IMR-90 (cell line): ENCODE measurements around the gene PFKFB2. TPM values are rescaled to one million over a fixed set of nuclear protein-coding genes. Genes with fewer than 3 reads are reported as not detected.

ENCODE experiments used
- ATAC-seq: fragments of 200-7000 bp; cut with Tn5 transposase; 2 replicates; pipeline ENCODE4 v1.9.1; 2020; ENCODE audit warnings: low read depth, mild to moderate bottlenecking, moderate library complexity
- BruUV-seq: library from RNA; stranded (reverse); fragments of 400-500 nt; replicated peaks from 2 replicates; lab custom pipeline; 2021; lab: Mats Ljungman, UMichigan
- CTCF ChIA-PET: fragments of 300-600 bp; formaldehyde crosslinking; extraction: SDS; loops from one replicate; lab custom pipeline; 2021; ENCODE audit warnings: antibody characterized with exemption; lab: Yijun Ruan, JAX
- POLR2A ChIA-PET: fragments of 300-600 bp; sonication (Branson Sonifier 250); formaldehyde crosslinking; loops from one replicate; lab custom pipeline; 2022; ENCODE audit warnings: antibody characterized with exemption; ENCODE audit not compliant: unreplicated experiment; lab: Charles Lee
- DNase-seq: peaks from one replicate; pipeline ENCODE4 v3.0.0; 2013
- H2AFZ ChIP-seq: replicated peaks from 2 replicates; pipeline ENCODE3; 2013; ENCODE audit warnings: low read length, mild to moderate bottlenecking; ENCODE audit not compliant: poor library complexity
- H2AK5ac ChIP-seq: 2 replicates; pipeline ENCODE4 v1.6.1; 2013; ENCODE audit warnings: low read depth, low read length, inconsistent platforms
- H2AK9ac ChIP-seq: replicated peaks from 2 replicates; pipeline ENCODE3; 2013; ENCODE audit warnings: mild to moderate bottlenecking, low read depth, low read length, moderate library complexity; ENCODE audit not compliant: poor library complexity
- H2BK120ac ChIP-seq: 2 replicates; pipeline ENCODE4 v1.6.1; 2013; ENCODE audit warnings: low read depth, low read length, inconsistent platforms
- H2BK15ac ChIP-seq: 3 replicates; pipeline ENCODE4 v1.6.1; 2013; ENCODE audit warnings: low read depth, low read length, inconsistent platforms
- H2BK20ac ChIP-seq: 2 replicates; pipeline ENCODE4 v1.6.1; 2013; ENCODE audit warnings: low read depth, mild to moderate bottlenecking, inconsistent platforms, low read length, moderate library complexity
- H2BK5ac ChIP-seq: 2 replicates; pipeline ENCODE4 v1.6.1; 2013; ENCODE audit warnings: mild to moderate bottlenecking, low read depth, low read length, inconsistent platforms; ENCODE audit not compliant: poor library complexity, severe bottlenecking
- H3K14ac ChIP-seq: replicated peaks from 2 replicates; pipeline ENCODE4 v1.6.1; 2013; ENCODE audit warnings: low read depth, low read length, inconsistent platforms
- H3K18ac ChIP-seq: 2 replicates; pipeline ENCODE4 v1.6.1; 2013; ENCODE audit warnings: low read depth, low read length, control low read depth
- H3K23ac ChIP-seq: 2 replicates; pipeline ENCODE4 v1.6.1; 2013; ENCODE audit warnings: low read depth, low read length, inconsistent platforms
- H3K27ac ChIP-seq: 2 replicates; pipeline ENCODE4 v1.5.1; 2013; ENCODE audit warnings: mild to moderate bottlenecking, control low read depth, low read length; ENCODE audit not compliant: insufficient read depth
- H3K27me3 ChIP-seq: 2 replicates; pipeline ENCODE4 v1.6.1; 2013; ENCODE audit warnings: low read length; ENCODE audit not compliant: control insufficient read depth, insufficient read depth
- H3K36me3 ChIP-seq: 2 replicates; pipeline ENCODE4 v1.6.1; 2013; ENCODE audit warnings: low read length, mixed read lengths; ENCODE audit not compliant: control insufficient read depth, insufficient read depth
- H3K4ac ChIP-seq: 2 replicates; pipeline ENCODE4 v1.6.1; 2013; ENCODE audit warnings: low read depth, low read length, inconsistent platforms
- H3K4me1 ChIP-seq: 2 replicates; pipeline ENCODE4 v1.6.1; 2013; ENCODE audit warnings: low read length, mixed read lengths; ENCODE audit not compliant: control insufficient read depth, insufficient read depth
- H3K4me2 ChIP-seq: 2 replicates; pipeline ENCODE4 v1.6.1; 2013; ENCODE audit warnings: low read depth, mild to moderate bottlenecking, control low read depth, low read length, moderate library complexity
- H3K4me3 ChIP-seq: 2 replicates; pipeline ENCODE4 v1.5.1; 2013; ENCODE audit warnings: low read depth, mild to moderate bottlenecking, control low read depth, low read length, moderate library complexity; ENCODE audit not compliant: insufficient read depth
- H3K56ac ChIP-seq: 2 replicates; pipeline ENCODE4 v1.6.1; 2013; ENCODE audit warnings: low read length, inconsistent platforms; ENCODE audit not compliant: insufficient read depth; ENCODE audit errors: extremely low read depth
- H3K79me1 ChIP-seq, 2 experiments: 2 replicates each; pipeline ENCODE4 v1.6.1; 2013; ENCODE audit warnings: low read length in 2 of 2, inconsistent platforms in 1 of 2, low read depth in 1 of 2
- H3K9ac ChIP-seq: 2 replicates; pipeline ENCODE4 v1.6.1; 2013; ENCODE audit warnings: low read depth, low read length, control low read depth
- H3K9me1 ChIP-seq: 2 replicates; pipeline ENCODE4 v1.6.1; 2013; ENCODE audit warnings: low read length, inconsistent platforms; ENCODE audit not compliant: insufficient read depth
- H3K9me3 ChIP-seq: 2 replicates; pipeline ENCODE4 v1.6.1; 2013; ENCODE audit warnings: low read length; ENCODE audit not compliant: control insufficient read depth, insufficient read depth
- H4K20me1 ChIP-seq: 2 replicates; pipeline ENCODE4 v1.6.1; 2013; ENCODE audit warnings: low read length, inconsistent platforms; ENCODE audit not compliant: insufficient read depth
- H4K5ac ChIP-seq: 2 replicates; pipeline ENCODE4 v1.6.1; 2013; ENCODE audit warnings: mild to moderate bottlenecking, low read depth, low read length, control low read depth
- H4K8ac ChIP-seq, 2 experiments: 2 replicates each; pipeline ENCODE4 v1.6.1; 2013; ENCODE audit warnings: low read depth in 2 of 2, low read length in 2 of 2, control low read depth in 1 of 2, inconsistent platforms in 1 of 2
- H4K91ac ChIP-seq: 2 replicates; pipeline ENCODE4 v1.6.1; 2013; ENCODE audit warnings: low read depth, low read length, inconsistent platforms; ENCODE audit not compliant: insufficient read depth
- BHLHE40 ChIP-seq: fragments of 150-350 bp; IDR thresholded peaks from 2 replicates; pipeline ENCODE4 v1.6.1; 2016; ENCODE audit warnings: mild to moderate bottlenecking, low read depth, low read length
- CEBPB ChIP-seq: IDR thresholded peaks from 2 replicates; pipeline ENCODE4 v1.6.1; 2012; ENCODE audit warnings: low read depth, low read length, improper control_type of control experiment
- CHD1 ChIP-seq: IDR thresholded peaks from 2 replicates; pipeline ENCODE4 v1.6.1; 2012; ENCODE audit warnings: low read depth, low read length, improper control_type of control experiment
- CTCF ChIP-seq: conservative IDR thresholded peaks from 2 replicates; pipeline ENCODE4 v1.5.1; 2012; ENCODE audit warnings: mild to moderate bottlenecking, low read depth, low read length, improper control_type of control experiment
- ELK1 ChIP-seq: fragments of 150-350 bp; IDR thresholded peaks from 2 replicates; pipeline ENCODE4 v1.6.1; 2016; ENCODE audit warnings: low read depth, mild to moderate bottlenecking, low read length, moderate library complexity, borderline replicate concordance
- FOS ChIP-seq: fragments of 150-350 bp; IDR thresholded peaks from 2 replicates; pipeline ENCODE4 v1.6.1; 2016; ENCODE audit warnings: low read depth, low read length
- MAFK ChIP-seq: IDR thresholded peaks from 2 replicates; pipeline ENCODE4 v1.6.1; 2012; ENCODE audit warnings: low read depth, low read length, improper control_type of control experiment
- MAZ ChIP-seq: IDR thresholded peaks from 2 replicates; pipeline ENCODE4 v1.6.1; 2012; ENCODE audit warnings: low read depth, mild to moderate bottlenecking, low read length, improper control_type of control experiment, moderate library complexity, borderline replicate concordance
- MXI1 ChIP-seq: IDR thresholded peaks from 2 replicates; pipeline ENCODE4 v1.6.1; 2012; ENCODE audit warnings: low read depth, mild to moderate bottlenecking, low read length, moderate library complexity, borderline replicate concordance
- NFE2L2 ChIP-seq: fragments of 150-350 bp; IDR thresholded peaks from 2 replicates; pipeline ENCODE4 v1.6.1; 2016; ENCODE audit warnings: low read depth, mild to moderate bottlenecking, low read length
- POLR2A ChIP-seq: IDR thresholded peaks from 2 replicates; pipeline ENCODE4 v1.6.1; 2012; ENCODE audit warnings: mild to moderate bottlenecking, low read depth, low read length
- RAD21 ChIP-seq: IDR thresholded peaks from 2 replicates; pipeline ENCODE4 v1.6.1; 2012; ENCODE audit warnings: low read length, improper control_type of control experiment
- RCOR1 ChIP-seq: IDR thresholded peaks from 2 replicates; pipeline ENCODE4 v1.6.1; 2012; ENCODE audit warnings: mild to moderate bottlenecking, low read length, improper control_type of control experiment; ENCODE audit not compliant: insufficient replicate concordance
- RFX5 ChIP-seq: IDR thresholded peaks from 2 replicates; pipeline ENCODE4 v1.8.0; 2012; ENCODE audit warnings: low read depth, mild to moderate bottlenecking, low read length, moderate library complexity
- SMC3 ChIP-seq: fragments of 150-350 bp; IDR thresholded peaks from 2 replicates; pipeline ENCODE4 v1.6.1; 2016; ENCODE audit warnings: low read depth, mild to moderate bottlenecking, antibody characterized with exemption, low read length, moderate library complexity
- USF2 ChIP-seq: fragments of 150-350 bp; IDR thresholded peaks from 2 replicates; pipeline ENCODE4 v1.6.1; 2017; ENCODE audit warnings: mild to moderate bottlenecking, antibody characterized with exemption, low read length, low read depth
- WGBS, 2 experiments: methylation state at CpG; one replicate each; pipeline versions ENCODE4 v1.1.5 to v1.1.7; 2013; ENCODE audit warnings: missing lambda C conversion rate in 2 of 2; ENCODE audit not compliant: insufficient read length in 1 of 2; ENCODE audit errors: extremely low coverage in 2 of 2; 5-methylcytosine and 5-hydroxymethylcytosine counted together
- dilution Hi-C: fragments of 300-500 bp; cut with HindIII; formaldehyde crosslinking; loops from one replicate; pipeline ENCODE4 v1.14.3; 2018; ENCODE audit warnings: low sequenced_read_pairs; ENCODE audit not compliant: unreplicated experiment
- in situ Hi-C: fragments of 300-500 bp; cut with MboI; formaldehyde crosslinking; loops from 3 replicates; pipeline ENCODE4 v1.14.3; 2019; ENCODE audit warnings: low sequenced_read_pairs, inconsistent platforms, mixed read lengths
- intact Hi-C: fragments of 100-400 bp; cut with micrococcal nuclease; formaldehyde crosslinking; loops from 2 replicates; pipeline ENCODE4 v1.10.0; 2022
- polyA plus RNA-seq, 3 experiments: library from polyadenylated mRNA; depleted of rRNA; stranded (reverse); fragments of >200 nt; gene quantifications; 2 replicates each; pipeline ENCODE4 v1.2.3, GENCODE V29; 2012; ENCODE audit warnings: low replicate concordance in 1 of 3
- total RNA-seq: library from RNA; depleted of rRNA; stranded (reverse); fragments of >200 nt; gene quantifications from 2 replicates; pipeline ENCODE4 v1.2.3, GENCODE V29; 2012

Gene PFKFB2
- total and polyA plus RNA-seq, 2 of the 4 experiments (the other 2 are of a cell fraction) = 0.62 to 1.3 TPM

- intact Hi-C loops (no loop called here), dilution Hi-C loops (no loop called here), in situ Hi-C loops (no loop called here)
- no peaks in the 10 kb centered on the region for H3K9me3 ChIP-seq
- TF ChIP-seq ELK1 (no peak), MAZ (no peak), RCOR1 (no peak), BHLHE40 (no peak), RAD21 (no peak), NFE2L2 (no peak), FOS (no peak), RFX5 (no peak), CTCF (no peak), SMC3 (no peak), POLR2A (no peak), MXI1 (no peak), MAFK (no peak), CEBPB (no peak), CHD1 (no peak), USF2 (no peak)
- CTCF ChIA-PET = no interaction called here
- no peak overlapping the region for H3K23ac ChIP-seq
- H2BK20ac ChIP-seq = no peak overlapping the region
- no peak for DNase-seq
- H3K4me1 ChIP-seq = no peaks in the 10 kb centered on the region
- POLR2A ChIA-PET = no interaction called here
- H3K27ac ChIP-seq = no peak overlapping the region
- no peak overlapping the region for H3K18ac ChIP-seq
- H3K4ac ChIP-seq = no peak overlapping the region
- no peak overlapping the region for H3K14ac ChIP-seq
- no peak overlapping the region for H3K56ac ChIP-seq
- H3K9ac ChIP-seq = no peak overlapping the region
- no peak overlapping the region for H4K91ac ChIP-seq
- H4K20me1 ChIP-seq = no peaks in the 10 kb centered on the region
- no peak overlapping the region for H2AK9ac ChIP-seq
- no peaks in the 10 kb centered on the region for H3K36me3 ChIP-seq
- H3K27me3 ChIP-seq = no peaks in the 10 kb centered on the region
- H4K5ac ChIP-seq = no peak overlapping the region
- no peaks in the 10 kb centered on the region; the same call in 1 of the 2 replicates for H3K9me1 ChIP-seq
- H3K4me2 ChIP-seq = no peak overlapping the region
- no peak overlapping the region for H2BK15ac ChIP-seq
- BruUV-seq = no TSS peak
- no peak overlapping the region for H2BK120ac ChIP-seq
- H3K4me3 ChIP-seq = no peak overlapping the region
- no peaks in the 10 kb centered on the region for H3K79me1 ChIP-seq
- H4K8ac ChIP-seq = no peak overlapping the region
- H2AK5ac ChIP-seq = no peak overlapping the region
- no peak overlapping the region for H2BK5ac ChIP-seq
- no peak for ATAC-seq
- H2AFZ ChIP-seq = no peak overlapping the region
- WGBS, 2 experiments = 80% methylated on average over 2 of the region's 3 CpGs; no CpG with 5 or more reads in 1 of the 2 experiments
Observed at GRCh38 chr1:207069061-207069460, 16.0 kb downstream of the PFKFB2 start.
